B cell (primary cell): ENCODE data around the gene SAMD4A. TPM values are rescaled to one million over a fixed set of nuclear protein-coding genes. Genes with fewer than 3 reads are reported as not detected.

Experiments
- ATAC-seq: fragments of 200-7000 bp; cut with Tn5 transposase; one replicate; pipeline ENCODE4 v1.10.0; 2021; ENCODE audit warnings: low read depth, mild to moderate bottlenecking, moderate number of reproducible peaks, moderate library complexity
- CTCF ChIA-PET: fragments of 350-600 bp; sonication (Branson Sonifier 250); formaldehyde crosslinking; loops from one replicate; lab custom pipeline; 2021; ENCODE audit warnings: antibody characterized with exemption, inconsistent platforms; lab: Charles Lee
- POLR2A ChIA-PET: fragments of 350-600 bp; sonication (Branson Sonifier 250); formaldehyde crosslinking; loops from one replicate; lab custom pipeline; 2021; ENCODE audit warnings: antibody characterized with exemption; lab: Charles Lee
- DNase-seq: peaks from one replicate; pipeline ENCODE4 v3.0.0; 2013
- H2AFZ ChIP-seq: 2 replicates; pipeline ENCODE4 v1.6.1; 2012; ENCODE audit warnings: mild to moderate bottlenecking, low read depth, low read length; ENCODE audit not compliant: insufficient read depth, poor library complexity, severe bottlenecking
- H3K27ac ChIP-seq, 2 donors: 1 replicate in 1 of 2; 2 replicates in 1 of 2; pipeline ENCODE4 v1.5.1; 2012 to 2013; ENCODE audit warnings: low read length in 2 of 2, mild to moderate bottlenecking in 2 of 2, moderate library complexity in 1 of 2
- H3K27me3 ChIP-seq, 4 experiments: fragments of 200-600 bp in 1 of 4; sonication (generic) in 1 of 4; replicated peaks in 1 of 4; 1 replicate in 2 of 4; 2 replicates in 2 of 4; pipeline versions ENCODE4 v1.6.1 to v1.7.0; 2013 to 2016; ENCODE audit warnings: low read length in 3 of 4, mild to moderate bottlenecking in 2 of 4, mixed read lengths in 1 of 4, moderate library complexity in 1 of 4; ENCODE audit not compliant: insufficient read depth in 4 of 4, control insufficient read depth in 3 of 4; ENCODE audit errors: control extremely low read depth in 1 of 4
- H3K36me3 ChIP-seq, 2 experiments: replicated peaks in 1 of 2; 1 replicate in 1 of 2; 2 replicates in 1 of 2; pipeline versions ENCODE4 v1.6.1 to v1.7.1; 2013; ENCODE audit warnings: low read length in 1 of 2; ENCODE audit not compliant: insufficient read depth in 2 of 2, control insufficient read depth in 1 of 2; ENCODE audit errors: control extremely low read depth in 1 of 2, extremely low read depth in 1 of 2
- H3K4me1 ChIP-seq, 2 donors: fragments of 200-600 bp in 1 of 2; sonication (generic) in 1 of 2; 1 replicate in 1 of 2; 2 replicates in 1 of 2; pipeline versions ENCODE4 v1.5.1 to v1.6.1; 2013 to 2017; ENCODE audit warnings: low read length in 2 of 2; ENCODE audit not compliant: control insufficient read depth in 2 of 2, insufficient read depth in 2 of 2
- H3K4me2 ChIP-seq: replicated peaks from 2 replicates; pipeline ENCODE3; 2012; ENCODE audit warnings: mild to moderate bottlenecking, low read depth, low read length; ENCODE audit not compliant: poor library complexity, severe bottlenecking
- H3K4me3 ChIP-seq, 5 experiments: fragments of 200-600 bp in 1 of 5; sonication (generic) in 1 of 5; 1 replicate in 3 of 5; 2 replicates in 2 of 5; pipeline versions ENCODE4 v1.5.1 to v1.7.0; 2011 to 2016; ENCODE audit warnings: low read length in 4 of 5, mild to moderate bottlenecking in 4 of 5, low read depth in 2 of 5, control low read depth in 1 of 5, moderate library complexity in 1 of 5; ENCODE audit not compliant: insufficient read depth in 1 of 5; ENCODE audit errors: control extremely low read depth in 1 of 5, extremely low read depth in 1 of 5
- H3K79me2 ChIP-seq: fragments of 200-600 bp; sonication (generic); one replicate; pipeline ENCODE4 v1.6.0; 2016; ENCODE audit warnings: low read length; ENCODE audit not compliant: control insufficient read depth, insufficient read depth
- H3K9ac ChIP-seq: fragments of 200-600 bp; sonication (generic); 2 replicates; pipeline ENCODE4 v1.6.1; 2017; ENCODE audit warnings: mild to moderate bottlenecking, low read length, moderate library complexity
- H3K9me3 ChIP-seq, 3 donors: one replicate each; pipeline versions ENCODE4 v1.6.1 to v1.7.1; 2013; ENCODE audit warnings: low read length in 2 of 3; ENCODE audit not compliant: control insufficient read depth in 2 of 3, insufficient read depth in 1 of 3; ENCODE audit errors: control extremely low read depth in 1 of 3
- H4K20me1 ChIP-seq: 2 replicates; pipeline ENCODE4 v1.6.0; 2012; ENCODE audit warnings: mild to moderate bottlenecking, low read length; ENCODE audit not compliant: insufficient read depth, control insufficient read depth, poor library complexity, severe bottlenecking
- H3K27ac Mint-ChIP-seq: one replicate; pipeline ENCODE4 v1.8.0; 2021; ENCODE audit warnings: mixed read lengths
- H3K27me3 Mint-ChIP-seq: one replicate; pipeline ENCODE4 v1.8.0; 2021; ENCODE audit warnings: mixed read lengths
- H3K4me1 Mint-ChIP-seq: one replicate; pipeline ENCODE4 v1.8.0; 2021; ENCODE audit warnings: mixed read lengths
- H3K4me3 Mint-ChIP-seq: one replicate; pipeline ENCODE4 v1.8.0; 2021; ENCODE audit warnings: mixed read lengths
- H3K9me3 Mint-ChIP-seq: one replicate; pipeline ENCODE4 v1.8.0; 2022; ENCODE audit warnings: mixed read lengths; ENCODE audit not compliant: insufficient read depth
- EZH2 ChIP-seq: IDR thresholded peaks from 2 replicates; pipeline ENCODE4 v1.6.1; 2012; ENCODE audit warnings: borderline replicate concordance, low read depth, mild to moderate bottlenecking, moderate library complexity, low read length; ENCODE audit not compliant: insufficient read depth, poor library complexity, severe bottlenecking
- WGBS: methylation state at CpG from one replicate; pipeline ENCODE4 v1.1.5; 2013; ENCODE audit warnings: missing lambda C conversion rate; ENCODE audit not compliant: insufficient coverage; 5-methylcytosine and 5-hydroxymethylcytosine counted together
- intact Hi-C: fragments of 100-400 bp; cut with micrococcal nuclease; formaldehyde crosslinking; loops from one replicate; pipeline ENCODE4 v1.10.0; 2022
- polyA plus RNA-seq: library from polyadenylated mRNA; depleted of rRNA; stranded (reverse); fragments of >200 nt; gene quantifications from 2 replicates; pipeline ENCODE4 v1.2.3, GENCODE V29; 2012
- total RNA-seq, 2 donors: library from RNA; stranded (reverse); fragments of 120-200 nt in 1 of 2; gene quantifications; 1 replicate in 1 of 2; 2 replicates in 1 of 2; pipeline versions ENCODE4 v1.2.3 to v1.2.4, GENCODE V29; 2013 to 2022

SAMD4A gene
- total and polyA plus RNA-seq, 2 donors (not counting 1 experiment from before 2014, with no cell fraction given): 5.7 to 13.7 TPM

DNA sequence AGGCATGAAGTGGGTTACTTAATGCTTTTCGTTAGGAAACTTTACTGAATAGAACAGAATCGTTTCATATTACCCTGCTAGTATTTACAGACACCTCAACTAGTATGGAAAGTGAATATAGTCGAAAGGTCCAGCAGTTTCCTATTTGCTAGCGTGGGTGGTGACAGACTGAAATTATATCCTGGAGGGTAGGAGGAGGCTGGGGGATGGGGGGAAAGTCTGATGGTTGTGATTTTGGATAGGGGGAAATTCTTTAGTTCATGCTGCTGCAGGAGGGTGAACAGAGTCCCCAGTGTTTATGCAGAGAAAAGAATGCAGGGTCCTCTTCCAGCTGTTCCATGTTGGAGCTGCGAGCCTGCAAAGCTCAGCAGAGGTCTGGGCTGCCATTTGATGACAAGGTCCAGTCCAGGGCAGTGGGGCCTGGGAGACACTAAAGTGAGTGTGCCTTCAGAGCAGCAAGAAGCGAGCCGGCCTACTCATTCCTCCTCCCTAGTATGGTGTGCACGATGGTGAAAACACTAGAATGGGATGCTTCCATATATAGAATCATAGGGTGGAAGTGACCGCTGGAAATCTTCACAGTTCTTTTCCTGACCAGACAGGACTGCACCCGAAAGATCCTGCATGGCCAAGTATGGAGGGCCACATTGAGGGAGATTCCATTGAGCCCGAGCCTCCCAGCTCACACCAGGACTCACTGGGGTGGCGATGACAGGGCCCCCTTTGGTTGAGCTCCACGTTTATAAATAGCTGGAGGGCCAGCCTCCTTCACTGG, 2.1 kb downstream of the SAMD4A start:
- DNase-seq: no peak
- POLR2A ChIA-PET: interaction anchor here (0.7 kb wide), 1 partner anchor 61 kb away, joined by 5 read pairs; no protein-coding TSS in a partner anchor
- ATAC-seq: no peak
- Mint-ChIP-seq H3K4me3 (peak overlapping the region; percentile 67), H3K9me3 (peaks cover 8% of the 10 kb centered on the region), H3K4me1 (peaks cover 27% of the 10 kb centered on the region), H3K27ac (no peak overlapping the region), H3K27me3 (no peaks in the 10 kb centered on the region)
- Histone ChIP-seq H4K20me1 (peaks cover 12% of the 10 kb centered on the region), H3K9me3 (peaks cover 0 to 14% (median 3%) of the 10 kb centered on the region in 3 donors), H2AFZ (no peak overlapping the region), H3K79me2 (peaks cover 42% of the 10 kb centered on the region), H3K4me3 (no peak overlapping the region), H3K27ac (no peak overlapping the region), H3K4me2 (peak overlapping the region; percentile 42), H3K36me3 (no peaks in the 10 kb centered on the region), H3K4me1 (peaks cover 21 to 24% of the 10 kb centered on the region in 2 donors), H3K9ac (no peak overlapping the region), H3K27me3 (no peaks in the 10 kb centered on the region)
- intact Hi-C loops: loop anchor here (5.0 to 10.0 kb wide), 2 partner anchors 58 to 596 kb away; no protein-coding TSS in a partner anchor
- TF ChIP-seq EZH2: no peak
- CTCF ChIA-PET: interaction anchor here (0.7 to 7.5 kb wide), 9 partner anchors 22 to 237 kb away, joined by 3 to 231 read pairs (median 7); no protein-coding TSS in a partner anchor
- WGBS: 82% methylated on average over 3 of the region's 13 CpGs

DNA sequence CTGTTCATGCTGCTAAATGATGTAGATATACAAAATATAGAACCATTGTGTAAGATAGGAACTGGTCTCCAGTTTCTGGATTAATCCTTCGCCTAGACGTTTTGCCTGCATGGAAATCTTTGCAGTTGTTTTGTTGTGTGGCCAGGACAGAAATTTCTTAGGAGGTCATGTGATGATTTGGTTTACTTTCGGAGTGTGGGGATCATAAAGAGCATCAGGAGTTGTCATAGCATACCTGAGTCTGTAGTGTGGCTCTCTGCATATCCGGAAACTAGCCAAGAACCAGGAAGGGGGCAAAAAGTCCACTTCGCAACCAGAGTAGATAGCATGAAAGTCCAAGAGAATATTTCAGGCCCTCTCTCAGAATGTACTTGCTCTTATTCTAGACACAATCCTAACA, 3.1 kb downstream of the SAMD4A start:
- Histone ChIP-seq H3K4me1 (peaks cover 13% of the 10 kb centered on the region in 2 donors), H3K27me3 (no peaks in the 10 kb centered on the region), H3K9ac (no peak overlapping the region), H3K9me3 (peaks cover 0 to 14% (median 3%) of the 10 kb centered on the region in 3 donors), H2AFZ (no peak overlapping the region), H3K36me3 (no peaks in the 10 kb centered on the region), H3K27ac (no peak overlapping the region), H3K4me3 (no peak overlapping the region), H3K4me2 (no peak overlapping the region), H4K20me1 (peaks cover 12% of the 10 kb centered on the region), H3K79me2 (peaks cover 52% of the 10 kb centered on the region)
- ChIA-PET POLR2A (no interaction called here), CTCF (interaction anchor here (1.3 to 7.5 kb wide), 3 partner anchors 21 to 205 kb away, joined by 3 to 231 read pairs (median 82); no protein-coding TSS in a partner anchor)
- Mint-ChIP-seq H3K4me3 (no peak overlapping the region), H3K9me3 (peaks cover 8% of the 10 kb centered on the region), H3K27me3 (no peaks in the 10 kb centered on the region), H3K4me1 (peaks cover 16% of the 10 kb centered on the region), H3K27ac (no peak overlapping the region)
- DNase-seq (no peak), ATAC-seq (no peak)
- WGBS: 83% methylated on average over 4 of the region's 5 CpGs
- TF ChIP-seq EZH2: no peak
- intact Hi-C loops: no loop called here
